Neural progenitor cell (in vitro differentiated cells): ENCODE results near the gene SLC27A1. TPM values are rescaled to one million over a fixed set of nuclear protein-coding genes. Genes with fewer than 3 reads are reported as not detected.
A peak's percentile ranks its signal among the peaks of the same experiment; 100 is the strongest.
"Not testable (repeated sequence)": the region's sequence is repeated elsewhere in the genome, so short reads cannot be mapped to it uniquely, and the experiment has no call there.

Experiments used
- DNase-seq: peaks from one replicate; pipeline ENCODE4 v3.0.0-alpha.2; 2016; ENCODE audit warnings: low spot score
- H2AFZ ChIP-seq: fragments of 200-600 bp; sonication (generic); replicated peaks from 2 replicates; pipeline ENCODE4 v1.6.1; 2016; ENCODE audit warnings: antibody characterized with exemption
- H3F3A ChIP-seq: fragments of 200-600 bp; sonication (generic); 2 replicates; pipeline ENCODE4 v1.6.1; 2016; ENCODE audit warnings: antibody characterized with exemption, low read depth
- H3K27ac ChIP-seq: fragments of 200-600 bp; sonication (generic); 2 replicates; pipeline ENCODE4 v1.5.1; 2016; ENCODE audit warnings: mild to moderate bottlenecking
- H3K27me3 ChIP-seq: fragments of 200-600 bp; sonication (generic); 2 replicates; pipeline ENCODE4 v1.6.1; 2016; ENCODE audit warnings: mild to moderate bottlenecking, moderate library complexity
- H3K36me3 ChIP-seq: fragments of 200-600 bp; sonication (generic); 2 replicates; pipeline ENCODE4 v1.5.1; 2016
- H3K4me1 ChIP-seq: fragments of 200-600 bp; sonication (generic); 2 replicates; pipeline ENCODE4 v1.6.1; 2016; ENCODE audit warnings: mixed run types
- H3K4me2 ChIP-seq: fragments of 200-600 bp; sonication (generic); 2 replicates; pipeline ENCODE4 v1.6.1; 2016
- H3K4me3 ChIP-seq: fragments of 200-600 bp; sonication (generic); 2 replicates; pipeline ENCODE4 v1.5.1; 2016
- H3K79me2 ChIP-seq: fragments of 200-600 bp; sonication (generic); 2 replicates; pipeline ENCODE4 v1.6.1; 2016; ENCODE audit warnings: low read depth
- H3K9ac ChIP-seq: fragments of 200-600 bp; sonication (generic); 2 replicates; pipeline ENCODE4 v1.6.1; 2016
- H3K9me3 ChIP-seq: fragments of 200-600 bp; sonication (generic); 2 replicates; pipeline ENCODE4 v1.5.1; 2016; ENCODE audit warnings: low read depth
- H4K20me1 ChIP-seq: fragments of 200-600 bp; sonication (generic); 2 replicates; pipeline ENCODE4 v1.6.1; 2016; ENCODE audit warnings: low read depth
- H3K27ac Mint-ChIP-seq: 3 replicates; pipeline ENCODE4 v1.8.0; 2021; ENCODE audit warnings: mixed read lengths
- H3K27me3 Mint-ChIP-seq: 2 replicates; pipeline ENCODE4 v1.8.0; 2022; ENCODE audit warnings: low read depth, mild to moderate bottlenecking, inconsistent platforms, moderate library complexity, mixed read lengths; ENCODE audit not compliant: insufficient read depth
- H3K36me3 Mint-ChIP-seq: 3 replicates; pipeline ENCODE4 v1.8.0; 2021; ENCODE audit warnings: mixed read lengths
- H3K4me1 Mint-ChIP-seq: 3 replicates; pipeline ENCODE4 v1.8.0; 2021; ENCODE audit warnings: mixed read lengths
- H3K4me3 Mint-ChIP-seq: 3 replicates; pipeline ENCODE4 v1.8.0; 2021; ENCODE audit warnings: mild to moderate bottlenecking, moderate library complexity, mixed read lengths
- H3K9me3 Mint-ChIP-seq: 3 replicates; pipeline ENCODE4 v1.8.0; 2020; ENCODE audit warnings: mixed read lengths
- EZH2 ChIP-seq: fragments of 200-600 bp; sonication (generic); IDR thresholded peaks from 2 replicates; pipeline ENCODE4 v1.6.1; 2017; ENCODE audit warnings: antibody characterized with exemption, mild to moderate bottlenecking, moderate library complexity
- EZH2phosphoT487 ChIP-seq: fragments of 200-600 bp; sonication (generic); IDR thresholded peaks from 2 replicates; pipeline ENCODE4 v1.6.1; 2017; ENCODE audit warnings: antibody characterized with exemption
- total RNA-seq: library from RNA; depleted of rRNA; stranded (reverse); fragments of >200 nt; gene quantifications from 2 replicates; pipeline ENCODE4 v1.2.3, GENCODE V29; 2015; ENCODE audit warnings: low replicate concordance
- TF ChIP-seq, protein P1 (sequence below): fragments of 200-600 bp; sonication (generic); IDR thresholded peaks from 2 replicates; pipeline ENCODE4 v1.5.1; 2017; ENCODE audit warnings: antibody characterized with exemption, mild to moderate bottlenecking

Gene SLC27A1
- total RNA-seq, 1 donor from 2014 or later: 13.9 TPM

GRCh38 chr19:17549085-17549740 is 78.9 kb downstream of the SLC27A1 start:
- peaks cover 14% of the 10 kb centered on the region for H3K4me1 Mint-ChIP-seq
- Histone ChIP-seq H3K4me1 (no peaks in the 10 kb centered on the region), H3F3A (peaks cover 8% of the 10 kb centered on the region), H3K9me3 (no peaks in the 10 kb centered on the region), H3K27me3 (no peaks in the 10 kb centered on the region), H3K27ac (no peak overlapping the region), H3K9ac (no peak overlapping the region), H3K36me3 (no peaks in the 10 kb centered on the region), H3K4me3 (no peak overlapping the region), H3K79me2 (no peaks in the 10 kb centered on the region), H2AFZ (no peak overlapping the region), H4K20me1 (no peaks in the 10 kb centered on the region), H3K4me2 (no peak overlapping the region)
- TF ChIP-seq, protein P1, sequence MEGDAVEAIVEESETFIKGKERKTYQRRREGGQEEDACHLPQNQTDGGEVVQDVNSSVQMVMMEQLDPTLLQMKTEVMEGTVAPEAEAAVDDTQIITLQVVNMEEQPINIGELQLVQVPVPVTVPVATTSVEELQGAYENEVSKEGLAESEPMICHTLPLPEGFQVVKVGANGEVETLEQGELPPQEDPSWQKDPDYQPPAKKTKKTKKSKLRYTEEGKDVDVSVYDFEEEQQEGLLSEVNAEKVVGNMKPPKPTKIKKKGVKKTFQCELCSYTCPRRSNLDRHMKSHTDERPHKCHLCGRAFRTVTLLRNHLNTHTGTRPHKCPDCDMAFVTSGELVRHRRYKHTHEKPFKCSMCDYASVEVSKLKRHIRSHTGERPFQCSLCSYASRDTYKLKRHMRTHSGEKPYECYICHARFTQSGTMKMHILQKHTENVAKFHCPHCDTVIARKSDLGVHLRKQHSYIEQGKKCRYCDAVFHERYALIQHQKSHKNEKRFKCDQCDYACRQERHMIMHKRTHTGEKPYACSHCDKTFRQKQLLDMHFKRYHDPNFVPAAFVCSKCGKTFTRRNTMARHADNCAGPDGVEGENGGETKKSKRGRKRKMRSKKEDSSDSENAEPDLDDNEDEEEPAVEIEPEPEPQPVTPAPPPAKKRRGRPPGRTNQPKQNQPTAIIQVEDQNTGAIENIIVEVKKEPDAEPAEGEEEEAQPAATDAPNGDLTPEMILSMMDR: no peak
- no peak for TF ChIP-seq EZH2
- H3K4me3 Mint-ChIP-seq: no peak overlapping the region
- H3K27ac Mint-ChIP-seq: peak overlapping the region; percentile 80
- no peak for DNase-seq
- no peaks in the 10 kb centered on the region for H3K36me3 Mint-ChIP-seq
- H3K9me3 Mint-ChIP-seq: peaks cover 3% of the 10 kb centered on the region
- peaks cover 8% of the 10 kb centered on the region for H3K27me3 Mint-ChIP-seq

- H3K9me3 ChIP-seq: no peaks in the 10 kb centered on the region
- H3K36me3 ChIP-seq: no peaks in the 10 kb centered on the region
- no peaks in the 10 kb centered on the region for H4K20me1 ChIP-seq
- H3K9ac ChIP-seq: no peak overlapping the region
- no peaks in the 10 kb centered on the region for H3K27me3 ChIP-seq
- Mint-ChIP-seq H3K27me3 (peaks cover 8% of the 10 kb centered on the region), H3K27ac (no peak overlapping the region), H3K4me1 (peaks cover 16% of the 10 kb centered on the region), H3K9me3 (peaks cover 3% of the 10 kb centered on the region), H3K36me3 (no peaks in the 10 kb centered on the region), H3K4me3 (no peak overlapping the region)
- no peak overlapping the region for H2AFZ ChIP-seq
- no peak overlapping the region for H3K4me3 ChIP-seq
- DNase-seq: no peak
- TF ChIP-seq EZH2phosphoT487 (no peak), EZH2 (no peak)
- TF ChIP-seq, protein P1: no peak
- H3K4me1 ChIP-seq: no peaks in the 10 kb centered on the region
- no peak overlapping the region for H3K27ac ChIP-seq
- peaks cover 8% of the 10 kb centered on the region for H3F3A ChIP-seq
- H3K4me2 ChIP-seq: no peak overlapping the region
- no peaks in the 10 kb centered on the region for H3K79me2 ChIP-seq
These were observed 79.8 kb downstream of the SLC27A1 start for GRCh38 chr19:17550076-17550667.

GRCh38 chr19:17552735-17553134 is 82.4 kb downstream of the SLC27A1 start:
- not testable (repeated sequence) for H3K9me3 Mint-ChIP-seq, H3K36me3 ChIP-seq, H3K4me3 ChIP-seq, H3K27me3 Mint-ChIP-seq, H3K9ac ChIP-seq, H4K20me1 ChIP-seq, H3K27ac Mint-ChIP-seq, H3K4me1 ChIP-seq, DNase-seq, H3K27me3 ChIP-seq, H3K9me3 ChIP-seq, H3K27ac ChIP-seq, H3K4me3 Mint-ChIP-seq, H3K36me3 Mint-ChIP-seq, H3K4me2 ChIP-seq, H2AFZ ChIP-seq
- peaks cover 12% of the 10 kb centered on the region for H3K4me1 Mint-ChIP-seq
- peaks cover 23% of the 10 kb centered on the region for H3F3A ChIP-seq
- H3K79me2 ChIP-seq: peaks cover 13% of the 10 kb centered on the region

- H3K27me3 ChIP-seq: no peaks in the 10 kb centered on the region
- H3K36me3 ChIP-seq: no peaks in the 10 kb centered on the region
- H3K9me3 Mint-ChIP-seq: peaks cover 3% of the 10 kb centered on the region
- peaks cover 13% of the 10 kb centered on the region for H3K79me2 ChIP-seq
- H3K4me3 ChIP-seq: no peak overlapping the region
- DNase-seq: peak; percentile 15
- no peaks in the 10 kb centered on the region for H3K36me3 Mint-ChIP-seq
- H3K4me1 ChIP-seq: no peaks in the 10 kb centered on the region
- H4K20me1 ChIP-seq: peaks cover 9% of the 10 kb centered on the region
- peaks cover 12% of the 10 kb centered on the region for H3K4me1 Mint-ChIP-seq
- peak overlapping the region; percentile 44 for H3K27ac Mint-ChIP-seq
- H3K27me3 Mint-ChIP-seq: peaks cover 5% of the 10 kb centered on the region
- no peak overlapping the region for H3K4me3 Mint-ChIP-seq
- TF ChIP-seq, protein P1: no peak
- TF ChIP-seq EZH2: no peak
- no peak for TF ChIP-seq EZH2phosphoT487
- H3K4me2 ChIP-seq: peak overlapping the region; percentile 18
- peak overlapping the region; percentile 79 for H2AFZ ChIP-seq
- H3K27ac ChIP-seq: peak overlapping the region; percentile 46
- H3K9ac ChIP-seq: no peak overlapping the region
- H3K9me3 ChIP-seq: no peaks in the 10 kb centered on the region
- peaks cover 23% of the 10 kb centered on the region for H3F3A ChIP-seq
These were observed 82.9 kb downstream of the SLC27A1 start for GRCh38 chr19:17553256-17553655.
